GM10266 (cell line): ENCODE results near the gene MMP17.

Experiments
- DNase-seq: peaks from one replicate; pipeline ENCODE4 v3.0.0; 2012; ENCODE audit errors: extremely low spot score
- CTCF ChIP-seq: IDR thresholded peaks from 2 replicates; pipeline ENCODE4 v1.5.1; 2012; ENCODE audit warnings: mild to moderate bottlenecking, low read depth; ENCODE audit not compliant: control insufficient read depth, insufficient read depth; ENCODE audit errors: missing control alignments

MMP17 gene

GRCh38 chr12:131894981-131895639 lies 66.9 kb downstream of the MMP17 start:
- TF ChIP-seq CTCF: no peak
- peak; percentile 50 for DNase-seq

GRCh38 chr12:131895640-131896079 lies 67.5 kb downstream of the MMP17 start:
- no peak for DNase-seq
- TF ChIP-seq CTCF: no peak

- TF ChIP-seq CTCF: no peak
- peak; percentile 91 for DNase-seq
Observed at GRCh38 chr12:131896080-131896810, 68.1 kb downstream of the MMP17 start.

DNA sequence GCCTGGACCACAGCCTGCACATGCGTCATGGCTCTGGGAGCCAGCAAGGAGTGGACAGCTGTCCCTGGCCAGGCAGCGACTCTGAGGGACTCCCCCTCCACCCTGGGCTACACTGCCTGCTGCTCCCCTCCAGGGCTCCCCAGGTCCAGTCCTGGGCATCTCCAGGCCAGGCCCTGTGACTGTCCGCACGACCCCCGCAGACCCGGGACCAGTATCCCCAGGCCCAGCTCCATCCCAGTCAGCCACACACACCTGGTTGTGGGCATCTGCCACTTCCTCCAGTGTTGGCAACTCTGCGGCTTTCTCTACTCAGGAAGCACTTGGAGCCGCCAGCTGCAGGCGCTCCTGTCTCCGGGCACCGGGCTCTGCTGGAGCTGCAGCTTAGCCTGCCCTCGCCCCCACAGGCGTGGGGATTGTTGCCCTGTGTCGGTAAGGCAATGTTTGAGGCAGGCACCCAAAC lies 68.6 kb downstream of the MMP17 start:
- no peak for TF ChIP-seq CTCF
- peak; percentile 19 for DNase-seq

- TF ChIP-seq CTCF: no peak
- DNase-seq: no peak
Observed at GRCh38 chr12:131897276-131897675, 69.1 kb downstream of the MMP17 start.

- DNase-seq: no peak
- no peak for TF ChIP-seq CTCF
Observed at GRCh38 chr12:131897875-131898274, 69.7 kb downstream of the MMP17 start.

- TF ChIP-seq CTCF: no peak
Observed at GRCh38 chr12:131900397-131900796, 72.2 kb downstream of the MMP17 start.

More at GRCh38 chr12:131900397-131900796, 72.2 kb downstream of the MMP17 start:
- DNase-seq: no peak
